ENCODE data around the gene CALML6.

The CALML6 gene

DNA sequence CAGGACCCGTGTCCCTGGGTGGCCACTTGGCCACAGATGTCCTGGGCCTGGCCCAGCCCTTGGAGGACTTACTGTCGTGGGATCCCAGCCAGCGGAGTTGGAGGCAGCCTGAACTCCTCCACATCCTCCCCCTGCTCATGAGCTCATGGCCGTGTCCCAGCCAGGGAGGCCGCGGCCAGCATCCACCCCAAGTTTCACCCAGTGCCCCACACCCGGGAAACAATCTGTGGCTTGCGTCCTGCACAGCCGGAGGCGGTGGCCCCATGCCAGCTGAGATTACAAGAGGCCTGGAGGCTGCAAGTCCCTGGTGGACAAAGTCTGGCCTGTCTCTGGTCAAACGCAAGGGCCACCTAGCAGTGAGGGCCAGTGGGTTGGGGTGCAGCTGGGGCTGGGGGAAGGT, 31.5 kb downstream of the CALML6 start:
- no peak for DNase-seq

DNA sequence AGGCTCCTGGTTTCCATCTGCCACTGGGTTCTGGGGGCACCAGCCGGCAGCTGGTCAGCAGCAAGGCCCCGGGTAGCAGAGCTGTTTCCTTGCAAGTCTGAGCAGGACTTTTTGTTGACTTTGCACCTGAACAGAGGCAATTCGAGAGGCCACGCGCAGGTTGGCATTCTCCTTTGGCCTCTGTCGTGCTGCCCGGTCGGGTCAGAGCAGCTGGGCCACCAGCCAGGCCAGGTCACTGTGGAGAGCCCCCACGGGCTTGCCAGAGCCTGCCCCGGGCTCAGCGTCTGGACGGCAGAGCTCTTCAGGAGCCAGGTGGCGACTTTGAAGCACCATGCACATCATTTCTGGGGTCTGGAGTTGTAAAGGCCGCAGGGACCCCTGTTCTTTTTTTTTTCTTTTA, 32.4 kb downstream of the CALML6 start:
- DNase-seq, result no peak

DNA sequence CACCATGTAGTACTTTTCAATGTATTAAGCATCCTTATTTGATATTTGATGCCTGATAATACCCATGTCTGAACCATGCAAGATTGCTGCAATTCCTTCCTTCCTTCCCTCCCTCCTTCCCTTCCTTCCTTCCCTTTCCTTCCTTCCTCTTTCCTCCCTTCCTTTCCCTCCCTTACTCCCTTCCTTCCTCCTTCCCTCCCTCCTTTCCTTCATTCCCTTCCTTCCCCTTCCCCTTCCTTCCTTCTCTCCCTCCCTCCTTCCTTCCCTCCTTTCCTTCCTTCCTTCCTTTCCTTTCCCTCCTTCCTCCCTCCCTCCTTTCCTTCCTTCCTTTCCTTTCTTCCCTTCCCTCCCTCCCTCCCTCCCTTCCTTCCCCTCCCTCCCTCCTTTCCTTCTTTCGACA, 33.7 kb downstream of the CALML6 start:
- no peak for DNase-seq

GRCh38 chr1:1950940-1951339, 35.9 kb downstream of the CALML6 start:
- no peak for DNase-seq

DNA sequence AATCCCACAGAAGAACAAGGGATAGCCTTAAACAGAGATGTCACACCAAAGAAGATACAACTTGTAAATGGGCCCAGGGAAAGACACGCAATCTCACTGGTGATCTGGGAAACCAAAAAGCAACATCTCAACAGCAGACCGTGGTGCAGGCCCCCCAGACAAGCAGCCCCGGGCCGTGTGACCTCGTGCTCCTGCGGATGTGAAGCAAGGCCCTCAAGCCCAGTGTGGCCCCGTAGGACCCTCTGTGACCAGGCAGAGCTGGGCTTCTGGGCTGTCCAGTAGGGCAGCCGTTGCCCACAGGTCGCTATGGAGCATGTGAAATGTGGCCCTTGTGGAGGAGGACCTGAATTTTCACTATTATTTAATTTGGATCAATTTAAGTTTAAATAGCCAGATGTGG, 39.0 kb downstream of the CALML6 start:
- no peak for DNase-seq

- no peak for DNase-seq
Observed at GRCh38 chr1:1954831-1955441, 39.9 kb downstream of the CALML6 start.

DNA sequence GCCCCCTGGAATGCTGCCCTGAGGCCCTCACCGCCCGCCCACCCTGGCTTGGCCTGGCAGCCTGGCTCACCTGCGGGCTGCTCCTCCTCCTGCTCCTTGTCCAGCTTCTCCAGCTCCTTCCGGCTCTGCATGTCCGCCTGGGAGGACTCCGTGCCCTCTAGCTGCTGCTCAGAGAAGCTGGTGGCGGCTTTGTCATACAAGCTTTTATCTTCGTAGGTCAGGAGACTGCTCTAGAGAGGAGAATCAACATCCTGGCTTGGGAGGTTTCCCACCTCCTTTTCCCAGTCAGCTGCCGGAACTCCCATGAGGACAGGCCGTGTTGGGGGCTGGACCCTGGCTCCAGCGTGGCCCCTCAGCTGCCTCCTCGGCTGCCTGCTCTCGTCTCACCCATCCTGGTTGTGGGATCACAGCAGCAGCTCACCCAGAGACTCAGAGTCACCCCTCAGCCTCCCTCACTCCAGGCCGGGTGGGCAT, 40.6 kb downstream of the CALML6 start:
- DNase-seq, result no peak

DNA sequence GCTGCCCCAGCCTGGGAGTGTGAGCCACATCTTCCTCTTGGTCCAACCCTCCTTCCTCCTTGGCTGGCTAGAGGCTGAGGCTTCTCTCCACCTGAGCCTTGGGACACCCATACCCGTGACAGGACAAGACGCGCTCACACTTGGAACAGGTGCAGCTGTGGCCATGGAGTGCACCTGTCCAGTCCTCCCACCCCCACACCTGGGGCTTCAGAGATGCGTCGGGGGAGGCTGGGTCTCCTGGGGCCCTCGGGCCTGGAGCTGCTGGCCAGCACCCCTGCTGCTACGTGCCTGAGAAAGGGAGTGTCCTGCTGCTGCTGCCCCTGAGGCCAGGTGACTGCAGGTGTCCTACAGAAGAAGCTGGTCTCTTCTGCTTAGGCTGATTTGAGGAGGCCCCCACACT, 41.0 kb downstream of the CALML6 start:
- DNase-seq, result no peak

- no peak for DNase-seq
Observed at GRCh38 chr1:1956586-1957532, 41.8 kb downstream of the CALML6 start.

DNA sequence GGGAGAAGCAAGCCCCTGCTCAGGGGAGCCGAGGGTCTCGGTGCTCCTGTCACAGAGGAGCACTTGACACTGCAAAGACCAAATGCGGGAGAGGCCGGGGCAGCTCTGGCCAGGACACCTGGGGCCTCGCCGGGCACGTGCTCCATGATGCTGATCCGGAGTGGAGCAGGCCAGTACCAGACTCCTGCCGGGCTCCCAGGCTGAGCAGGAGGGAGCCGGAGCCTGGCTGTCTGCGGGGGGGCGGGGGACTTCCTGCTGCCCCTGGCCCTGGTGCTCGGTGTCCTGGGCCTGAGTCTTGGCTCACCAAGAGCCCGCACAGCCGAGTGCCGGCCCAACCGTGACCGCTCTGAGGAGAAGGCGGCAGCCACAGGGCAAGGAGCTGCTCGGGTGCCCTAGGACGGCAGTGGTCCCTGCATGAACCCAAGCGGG, 42.5 kb downstream of the CALML6 start:
- no peak for DNase-seq

GRCh38 chr1:1958071-1958541, 43.0 kb downstream of the CALML6 start:
- no peak for DNase-seq

DNA sequence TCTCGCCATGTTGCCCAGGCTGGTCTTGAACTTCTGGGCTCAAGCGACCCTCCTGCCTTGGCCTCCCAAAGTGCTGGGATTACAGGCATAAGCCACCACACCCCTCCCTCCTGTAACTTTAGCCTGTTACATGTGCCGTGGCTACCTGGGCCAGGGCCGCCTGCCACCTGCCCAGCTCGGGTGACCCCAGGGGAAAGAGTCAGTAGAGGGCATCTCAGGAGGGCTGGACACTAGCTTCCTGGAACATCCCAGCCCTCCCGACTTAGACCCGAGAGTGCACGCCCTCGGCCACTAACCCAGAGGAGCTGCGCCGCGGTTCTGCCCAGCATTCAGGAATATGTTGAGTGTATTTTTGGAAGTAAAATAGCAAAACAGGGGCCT, 44.4 kb downstream of the CALML6 start:
- no peak for DNase-seq

DNA sequence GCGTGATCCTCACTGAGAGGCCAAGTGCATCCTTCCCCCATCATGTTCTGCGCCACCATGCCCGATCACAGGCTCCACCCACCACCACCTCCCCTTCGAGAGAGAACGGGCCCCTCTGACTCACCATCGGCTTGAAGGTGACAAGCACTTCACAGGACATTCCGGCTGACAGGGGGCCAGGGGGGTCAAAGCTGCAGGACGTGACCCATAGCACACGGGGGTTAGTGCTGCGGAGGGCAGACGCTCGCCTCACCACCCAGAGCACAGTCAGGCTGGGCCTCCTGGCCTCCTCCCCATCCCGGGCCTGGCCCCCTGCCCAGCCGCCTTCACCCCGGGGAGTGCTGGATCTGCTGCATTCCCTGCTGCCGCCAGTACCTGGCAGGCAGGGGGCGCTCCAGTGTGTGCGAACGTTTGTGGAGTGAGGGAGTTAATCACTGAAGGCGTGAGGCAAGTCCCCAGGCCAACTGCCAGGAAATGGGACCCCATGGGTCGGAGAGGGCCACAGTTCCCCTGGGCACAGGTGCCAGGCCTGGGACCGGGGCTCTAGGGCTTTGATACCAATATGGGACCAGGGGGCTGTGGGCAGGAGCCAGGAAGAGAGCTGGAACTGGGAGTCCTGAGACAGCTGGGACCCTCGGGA, 44.9 kb downstream of the CALML6 start:
- peak; percentile 54 for DNase-seq

DNA sequence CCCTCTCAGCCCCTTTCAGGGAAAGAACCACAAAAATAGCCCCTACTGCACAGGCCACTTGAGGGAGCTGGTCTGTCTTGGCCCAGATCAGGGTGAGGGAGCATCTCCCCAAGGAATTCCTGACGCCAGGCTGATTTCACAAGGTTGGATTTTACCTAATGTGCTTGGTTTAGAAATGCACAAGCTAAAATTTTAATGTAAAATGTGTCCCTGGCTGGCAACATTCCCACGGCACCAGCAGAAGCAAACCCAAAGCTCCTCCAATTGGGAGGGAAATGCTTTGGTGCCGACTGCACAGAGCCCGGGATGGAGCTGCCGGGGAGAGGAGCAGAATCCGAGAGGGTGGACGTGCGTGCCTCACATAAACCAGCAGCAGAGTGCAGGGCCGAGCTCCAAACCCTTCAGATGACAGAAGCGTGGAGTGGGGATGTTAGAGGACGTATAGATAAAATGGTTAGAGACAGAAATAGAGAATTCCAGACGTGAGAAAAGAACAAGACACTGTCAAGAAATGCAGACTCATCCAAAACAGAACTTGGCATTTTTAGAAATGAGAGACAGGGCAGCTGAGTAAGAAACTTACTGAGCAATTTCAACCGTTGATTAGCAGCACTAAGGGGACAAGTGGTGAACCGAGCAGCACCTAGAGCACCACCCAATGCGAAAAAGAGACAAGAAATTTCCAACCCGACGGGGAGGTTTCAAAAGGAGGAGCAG, 45.6 kb downstream of the CALML6 start:
- DNase-seq, result no peak

- no peak for DNase-seq
Observed at GRCh38 chr1:1962752-1963151, 47.7 kb downstream of the CALML6 start.

- DNase-seq, result no peak
Observed at GRCh38 chr1:1963570-1963969, 48.5 kb downstream of the CALML6 start.

GRCh38 chr1:1964811-1965210, 49.8 kb downstream of the CALML6 start:
- no peak for DNase-seq

DNA sequence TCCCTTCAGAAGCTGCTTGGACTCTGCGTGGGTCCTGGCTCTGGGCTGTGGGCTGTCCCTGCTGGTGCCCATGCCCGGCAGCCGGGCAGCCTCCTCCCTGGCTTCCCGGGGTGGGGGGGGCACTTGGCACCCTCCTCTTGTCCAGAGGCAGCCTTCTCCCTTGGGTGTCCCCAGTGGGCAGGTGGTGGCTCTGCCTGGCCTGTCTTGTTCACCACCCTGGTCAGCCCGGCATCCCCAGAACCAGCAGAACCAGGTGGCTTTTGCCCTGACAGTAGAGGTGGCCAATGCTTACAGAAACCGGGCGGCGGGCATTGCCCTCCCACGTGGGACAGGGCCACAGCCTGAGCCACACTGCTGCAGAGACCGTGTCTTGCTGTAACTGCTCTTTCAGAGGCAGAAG, 50.5 kb downstream of the CALML6 start:
- DNase-seq, result no peak

DNA sequence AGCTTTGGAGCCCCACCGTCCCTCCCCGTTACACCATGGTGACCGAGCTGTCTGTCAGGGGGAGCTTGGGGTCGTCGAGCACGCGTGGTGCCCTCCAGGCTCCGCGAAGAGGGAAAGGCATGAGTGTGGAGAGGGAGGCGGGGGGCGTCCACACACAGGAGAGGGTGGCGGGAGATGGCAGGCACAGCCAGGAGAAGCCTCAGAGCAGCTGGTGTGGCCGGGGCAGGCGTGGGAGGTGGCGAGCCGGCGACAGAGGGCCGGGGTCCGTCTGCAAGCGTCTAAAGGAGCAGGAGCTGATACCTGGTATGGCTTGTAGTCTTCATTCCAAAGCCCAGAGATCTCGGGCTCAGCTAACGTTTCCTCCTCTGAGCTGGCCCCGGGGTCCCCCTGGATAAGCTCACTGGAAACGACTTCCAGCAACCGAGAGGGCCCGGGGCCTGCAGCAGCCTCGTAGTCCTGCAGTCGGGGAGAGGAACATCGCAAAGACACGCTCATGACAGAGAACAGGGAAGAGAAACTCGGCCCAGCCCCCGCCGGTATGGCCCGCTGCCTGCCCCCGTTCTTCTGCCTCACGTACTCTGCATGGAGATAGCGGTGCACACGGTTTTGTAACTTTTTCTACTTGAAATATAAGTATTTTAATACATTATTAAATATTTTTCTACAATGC, 51.1 kb downstream of the CALML6 start:
- no peak for DNase-seq

Measured in NCI-H1092 treated with DMSO at 0.1 percent for 48 hours (cell line).